RWPE2 (cell line): Measurements from ENCODE around the gene OSGIN1.

Source experiments
- ATAC-seq: fragments of 200-7000 bp; cut with Tn5 transposase; 3 replicates; pipeline ENCODE4 v1.9.1; 2021; ENCODE audit warnings: low read depth
- DNase-seq: peaks from one replicate; pipeline ENCODE4 v3.0.0-alpha.2; 2020; ENCODE audit warnings: low spot score
- H3K27ac ChIP-seq: fragments of 450-650 bp; 2 replicates; pipeline ENCODE4 v1.5.1; 2017; ENCODE audit warnings: mild to moderate bottlenecking; ENCODE audit not compliant: poor library complexity, severe bottlenecking
- H3K27me3 ChIP-seq: fragments of 250-450 bp; sonication (Bioruptor Pico); 2 replicates; pipeline ENCODE4 v1.5.1; 2021; ENCODE audit warnings: mild to moderate bottlenecking, moderate library complexity; ENCODE audit not compliant: insufficient read depth, poor library complexity, severe bottlenecking
- H3K36me3 ChIP-seq: fragments of 250-450 bp; sonication (Bioruptor Pico); 2 replicates; pipeline ENCODE4 v1.5.1; 2020; ENCODE audit warnings: low read depth, mild to moderate bottlenecking, moderate library complexity
- H3K4me1 ChIP-seq: fragments of 250-450 bp; sonication (Bioruptor Pico); 2 replicates; pipeline ENCODE4 v1.5.1; 2021; ENCODE audit warnings: mild to moderate bottlenecking, moderate library complexity; ENCODE audit not compliant: insufficient read depth, poor library complexity, severe bottlenecking
- H3K4me3 ChIP-seq: fragments of 250-450 bp; sonication (Bioruptor Pico); 2 replicates; pipeline ENCODE4 v1.5.1; 2021; ENCODE audit warnings: mild to moderate bottlenecking, moderate library complexity; ENCODE audit not compliant: severe bottlenecking
- H3K9me3 ChIP-seq: fragments of 250-450 bp; sonication (Bioruptor Pico); 2 replicates; pipeline ENCODE4 v1.5.1; 2021; ENCODE audit warnings: mild to moderate bottlenecking, moderate library complexity; ENCODE audit not compliant: severe bottlenecking
- TF ChIP-seq, protein P1 (sequence below): fragments of 450-650 bp; IDR thresholded peaks from one replicate; pipeline ENCODE4 v1.5.1; 2017; ENCODE audit warnings: mild to moderate bottlenecking, moderate library complexity; ENCODE audit not compliant: poor library complexity, severe bottlenecking

Gene OSGIN1

DNA sequence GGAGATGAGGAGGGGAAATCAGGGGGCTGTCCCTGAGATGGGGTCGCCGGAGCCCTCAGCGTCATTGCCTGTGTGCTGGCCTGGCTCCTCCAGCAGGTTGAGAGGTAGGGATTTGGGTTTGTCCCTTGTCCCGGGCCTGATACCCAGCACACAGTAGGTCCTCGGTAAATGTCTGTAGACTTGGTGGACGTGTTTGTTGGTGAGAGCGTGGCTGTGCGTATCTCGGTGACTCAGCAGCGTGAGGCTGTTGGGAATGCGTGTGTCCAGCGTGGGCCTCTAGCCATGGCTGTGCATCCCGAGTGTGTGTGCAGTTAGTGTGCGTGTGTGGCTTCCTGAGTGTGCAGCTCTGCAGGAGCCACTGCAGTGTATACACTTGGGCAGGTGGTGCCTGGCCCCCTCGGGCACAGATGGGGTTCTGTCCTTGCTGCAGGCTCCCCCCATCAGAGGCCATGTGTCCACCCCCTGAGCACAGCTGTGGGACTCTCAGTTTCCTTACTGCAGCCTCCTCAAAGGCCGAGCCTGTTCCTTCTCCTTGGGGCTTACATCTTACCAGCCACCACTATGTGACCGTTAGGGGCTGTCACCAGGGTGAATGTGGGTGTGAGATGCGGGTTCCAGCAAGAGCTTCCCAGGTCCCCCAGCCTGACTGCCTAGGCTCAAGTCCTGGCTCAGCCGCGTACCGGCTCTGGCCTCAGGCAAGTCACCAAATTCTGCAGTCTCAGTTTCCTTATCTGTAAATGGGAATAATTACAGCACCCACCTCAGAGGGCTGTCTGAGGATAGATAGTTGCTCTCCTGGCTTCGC is 20.7 kb downstream of the OSGIN1 start:
- ATAC-seq: no peak
- TF ChIP-seq, protein P1, sequence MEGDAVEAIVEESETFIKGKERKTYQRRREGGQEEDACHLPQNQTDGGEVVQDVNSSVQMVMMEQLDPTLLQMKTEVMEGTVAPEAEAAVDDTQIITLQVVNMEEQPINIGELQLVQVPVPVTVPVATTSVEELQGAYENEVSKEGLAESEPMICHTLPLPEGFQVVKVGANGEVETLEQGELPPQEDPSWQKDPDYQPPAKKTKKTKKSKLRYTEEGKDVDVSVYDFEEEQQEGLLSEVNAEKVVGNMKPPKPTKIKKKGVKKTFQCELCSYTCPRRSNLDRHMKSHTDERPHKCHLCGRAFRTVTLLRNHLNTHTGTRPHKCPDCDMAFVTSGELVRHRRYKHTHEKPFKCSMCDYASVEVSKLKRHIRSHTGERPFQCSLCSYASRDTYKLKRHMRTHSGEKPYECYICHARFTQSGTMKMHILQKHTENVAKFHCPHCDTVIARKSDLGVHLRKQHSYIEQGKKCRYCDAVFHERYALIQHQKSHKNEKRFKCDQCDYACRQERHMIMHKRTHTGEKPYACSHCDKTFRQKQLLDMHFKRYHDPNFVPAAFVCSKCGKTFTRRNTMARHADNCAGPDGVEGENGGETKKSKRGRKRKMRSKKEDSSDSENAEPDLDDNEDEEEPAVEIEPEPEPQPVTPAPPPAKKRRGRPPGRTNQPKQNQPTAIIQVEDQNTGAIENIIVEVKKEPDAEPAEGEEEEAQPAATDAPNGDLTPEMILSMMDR: no peak
- Histone ChIP-seq H3K27me3 (peaks cover 5% of the 10 kb centered on the region), H3K27ac (no peak overlapping the region), H3K36me3 (no peaks in the 10 kb centered on the region), H3K4me3 (no peak overlapping the region), H3K9me3 (no peaks in the 10 kb centered on the region), H3K4me1 (no peaks in the 10 kb centered on the region)
- no peak for DNase-seq

DNA sequence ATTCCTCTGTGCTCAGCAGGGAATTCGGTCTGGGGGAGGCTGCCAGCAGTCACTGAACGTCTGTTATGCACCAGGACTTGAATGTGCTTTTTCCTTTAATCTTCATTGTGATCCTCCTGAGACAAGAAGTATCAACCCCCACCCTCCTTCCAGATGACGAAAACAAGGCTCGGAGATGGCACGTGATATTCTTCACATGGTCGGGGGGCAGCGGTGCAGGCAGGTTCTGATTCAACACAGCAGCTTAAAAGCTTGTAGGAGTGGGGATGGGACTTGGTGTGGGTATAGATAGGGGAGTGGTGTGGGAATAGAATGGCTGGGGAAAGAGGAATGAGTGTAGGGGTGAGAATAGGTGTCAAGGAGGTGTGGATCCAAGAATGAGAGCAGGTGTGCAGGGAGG is 21.4 kb downstream of the OSGIN1 start:
- ATAC-seq (no peak), DNase-seq (no peak)
- Histone ChIP-seq H3K36me3 (no peaks in the 10 kb centered on the region), H3K4me3 (no peak overlapping the region), H3K9me3 (no peaks in the 10 kb centered on the region), H3K4me1 (no peaks in the 10 kb centered on the region), H3K27ac (no peak overlapping the region), H3K27me3 (no peaks in the 10 kb centered on the region)
- TF ChIP-seq, protein P1: no peak

DNA sequence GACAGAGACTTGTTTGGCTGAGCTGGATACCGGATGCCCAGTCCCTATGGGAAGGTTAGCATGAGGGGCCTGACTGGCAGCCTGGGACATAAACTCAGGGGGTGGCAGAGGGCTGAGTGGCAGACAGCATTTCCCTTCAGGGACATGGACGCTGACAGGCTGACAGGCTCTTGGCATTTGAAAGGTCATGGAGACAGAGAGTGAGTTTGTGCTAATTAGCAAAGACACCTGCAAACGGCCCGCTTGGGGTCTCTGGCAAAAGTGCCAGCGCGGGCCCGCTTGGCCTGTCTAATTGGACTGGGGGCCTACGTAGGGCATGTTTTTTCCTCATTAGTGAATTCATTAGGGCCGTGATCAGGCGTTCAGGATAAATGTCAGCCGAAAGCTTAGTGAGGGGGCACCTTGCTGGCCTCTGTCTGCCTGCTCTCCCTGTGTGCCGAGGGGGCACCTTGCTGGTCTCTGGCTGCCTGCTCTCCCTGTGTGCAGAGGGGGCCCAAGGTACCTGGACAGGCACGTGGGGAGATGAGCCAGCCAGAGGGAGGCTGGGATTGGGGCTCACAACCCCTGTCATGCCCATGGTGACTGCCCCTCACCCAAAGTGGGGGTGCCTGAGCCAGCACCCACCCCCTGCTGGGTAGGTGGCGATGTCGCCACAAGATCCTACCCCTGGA is 22.7 kb downstream of the OSGIN1 start:
- ATAC-seq (no peak), DNase-seq (no peak)
- H3K36me3 ChIP-seq: no peaks in the 10 kb centered on the region
- TF ChIP-seq, protein P1: no peak
- no peak overlapping the region for H3K27ac ChIP-seq
- H3K9me3 ChIP-seq: no peaks in the 10 kb centered on the region
- H3K4me3 ChIP-seq: no peak overlapping the region
- H3K27me3 ChIP-seq: no peaks in the 10 kb centered on the region
- H3K4me1 ChIP-seq: no peaks in the 10 kb centered on the region

- Histone ChIP-seq H3K4me1 (no peaks in the 10 kb centered on the region), H3K9me3 (no peaks in the 10 kb centered on the region), H3K36me3 (no peaks in the 10 kb centered on the region), H3K27ac (no peak overlapping the region), H3K27me3 (no peaks in the 10 kb centered on the region), H3K4me3 (no peak overlapping the region)
- DNase-seq (no peak), ATAC-seq (no peak)
- TF ChIP-seq, protein P1: no peak
These were observed 24.2 kb downstream of the OSGIN1 start for GRCh38 chr16:83977056-83977815.
